ENCODE results near the gene S100A11. TPM values are rescaled to one million over a fixed set of nuclear protein-coding genes. Genes with fewer than 3 reads are reported as not detected.

Gene S100A11
- total RNA-seq, 1 donor from 2014 or later = 947 TPM

DNA sequence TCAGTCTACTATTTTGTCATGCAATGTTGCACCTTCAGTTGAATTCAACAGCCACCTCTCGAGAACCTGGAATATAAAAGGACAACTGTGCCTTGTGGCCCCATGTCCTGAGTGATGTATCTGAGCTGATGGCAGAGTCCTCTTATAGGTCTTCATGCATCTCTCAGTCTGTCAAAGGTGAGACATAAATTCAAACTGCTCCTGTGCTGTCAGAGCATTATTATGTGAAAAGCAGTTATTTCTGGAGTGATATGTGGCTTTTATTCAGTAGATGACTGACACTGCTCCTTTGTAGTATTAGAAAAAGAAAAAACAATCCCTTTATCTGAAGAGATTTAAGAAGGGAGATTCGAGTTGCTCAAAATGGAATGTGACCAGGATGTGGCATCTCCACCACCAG lies 51.5 kb downstream of the S100A11 start:
- TF ChIP-seq, protein P1, sequence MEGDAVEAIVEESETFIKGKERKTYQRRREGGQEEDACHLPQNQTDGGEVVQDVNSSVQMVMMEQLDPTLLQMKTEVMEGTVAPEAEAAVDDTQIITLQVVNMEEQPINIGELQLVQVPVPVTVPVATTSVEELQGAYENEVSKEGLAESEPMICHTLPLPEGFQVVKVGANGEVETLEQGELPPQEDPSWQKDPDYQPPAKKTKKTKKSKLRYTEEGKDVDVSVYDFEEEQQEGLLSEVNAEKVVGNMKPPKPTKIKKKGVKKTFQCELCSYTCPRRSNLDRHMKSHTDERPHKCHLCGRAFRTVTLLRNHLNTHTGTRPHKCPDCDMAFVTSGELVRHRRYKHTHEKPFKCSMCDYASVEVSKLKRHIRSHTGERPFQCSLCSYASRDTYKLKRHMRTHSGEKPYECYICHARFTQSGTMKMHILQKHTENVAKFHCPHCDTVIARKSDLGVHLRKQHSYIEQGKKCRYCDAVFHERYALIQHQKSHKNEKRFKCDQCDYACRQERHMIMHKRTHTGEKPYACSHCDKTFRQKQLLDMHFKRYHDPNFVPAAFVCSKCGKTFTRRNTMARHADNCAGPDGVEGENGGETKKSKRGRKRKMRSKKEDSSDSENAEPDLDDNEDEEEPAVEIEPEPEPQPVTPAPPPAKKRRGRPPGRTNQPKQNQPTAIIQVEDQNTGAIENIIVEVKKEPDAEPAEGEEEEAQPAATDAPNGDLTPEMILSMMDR (conservative IDR thresholded peaks at IDR 0.05; ENCODE audit: low read depth, low read length) = no peak
- DNase-seq (ENCODE audit: low read depth) = no peak

DNA sequence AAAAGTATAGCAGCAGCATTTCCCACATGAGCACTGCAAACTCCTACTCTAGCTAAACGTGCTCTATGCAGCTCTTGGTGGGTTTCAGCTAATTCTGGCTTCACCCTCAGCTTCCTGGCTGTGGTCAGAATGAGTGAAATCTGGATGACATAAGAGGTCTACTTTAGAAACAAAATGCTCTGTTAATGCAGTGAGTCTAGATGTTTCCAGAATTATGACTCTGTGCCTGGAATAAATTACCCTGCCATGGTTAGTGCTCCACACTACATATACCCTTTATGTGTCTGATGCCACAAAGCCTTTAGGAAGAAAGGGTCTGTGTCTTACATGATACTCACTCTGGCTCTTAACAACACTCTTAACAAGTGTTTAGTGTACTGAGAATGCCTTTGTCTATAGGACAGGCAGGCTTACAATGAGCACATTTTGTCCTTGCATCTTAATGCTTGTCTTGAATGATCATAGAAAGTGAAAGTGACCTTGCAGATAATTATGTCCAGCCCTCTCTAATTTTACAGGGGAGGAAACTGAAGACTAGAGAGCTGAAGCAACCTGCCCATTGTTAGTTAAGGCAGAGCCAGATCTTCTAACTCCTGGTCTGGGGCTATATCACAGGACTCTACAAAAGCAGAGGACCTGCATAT lies 52.4 kb downstream of the S100A11 start:
- DNase-seq (ENCODE audit: low read depth) = no peak
- TF ChIP-seq, protein P1 (conservative IDR thresholded peaks at IDR 0.05; ENCODE audit: low read depth, low read length) = no peak
- H3K4me3 ChIP-seq (ENCODE audit: low read depth, low read length) = no peak overlapping the region

More for the DNA sequence above, 51.5 kb downstream of the S100A11 start:
- no peak overlapping the region for H3K4me3 ChIP-seq (ENCODE audit: low read depth, low read length)

Other genes with a start within 250 kb of the S100A11 start
- gene TDRKH, start 246.5 kb downstream of the S100A11 start, total RNA-seq = 7.4 and 9.5 TPM in 2 replicates
- not detected in 2 replicates for gene LINGO4, start 231.6 kb downstream of the S100A11 start, total RNA-seq
- not detected in 2 replicates for gene RORC, start 205.2 kb downstream of the S100A11 start, total RNA-seq
- gene C2CD4D, start 197.2 kb downstream of the S100A11 start, total RNA-seq = 0.94 and 1.0 TPM in 2 replicates
- not detected in 2 replicates for gene THEM5, start 183.3 kb downstream of the S100A11 start, total RNA-seq
- gene THEM4, start 127.5 kb downstream of the S100A11 start, total RNA-seq = 7.0 and 13.2 TPM in 2 replicates
- gene S100A10, start 43.1 kb downstream of the S100A11 start, total RNA-seq = 216 and 394 TPM in 2 replicates
- gene TCHHL1, start 52.1 kb upstream of the S100A11 start, total RNA-seq = not detected in 2 replicates
- gene TCHH, start 78.4 kb upstream of the S100A11 start, total RNA-seq = under 0.01 TPM in 1 of 2 replicates, not detected in the other
- not detected in 2 replicates for gene RPTN, start 122.2 kb upstream of the S100A11 start, total RNA-seq
- gene HRNR, start 187.2 kb upstream of the S100A11 start, total RNA-seq = not detected in 2 replicates